Non-pigmented ciliary epithelial cell (primary cell): Measurements from ENCODE around the gene ZMAT2.
"Not testable (repeated sequence)": the region's sequence is repeated elsewhere in the genome, so short reads cannot be mapped to it uniquely, and the experiment has no call there.

Source experiments
- DNase-seq: peaks from one replicate; pipeline ENCODE4 v3.0.0-alpha.2; 2010; ENCODE audit warnings: low read depth

The ZMAT2 gene

GRCh38 chr5:140710899-140711552 is 10.8 kb downstream of the ZMAT2 start:
- peak; percentile 96 for DNase-seq

GRCh38 chr5:140711794-140712193 is 11.5 kb downstream of the ZMAT2 start:
- DNase-seq, result no peak

GRCh38 chr5:140713562-140714094 is 13.4 kb downstream of the ZMAT2 start:
- no peak for DNase-seq

- DNase-seq, result not testable (repeated sequence)
These were observed 16.0 kb downstream of the ZMAT2 start for GRCh38 chr5:140716238-140716637.

GRCh38 chr5:140718266-140718592 is 18.0 kb downstream of the ZMAT2 start:
- no peak for DNase-seq

GRCh38 chr5:140720738-140721137 is 20.5 kb downstream of the ZMAT2 start:
- not testable (repeated sequence) for DNase-seq

- not testable (repeated sequence) for DNase-seq
These were observed 21.1 kb downstream of the ZMAT2 start for GRCh38 chr5:140721395-140721794.

- DNase-seq, result peak; percentile 87
These were observed 25.7 kb downstream of the ZMAT2 start for GRCh38 chr5:140725799-140726471.

- no peak for DNase-seq
These were observed 32.9 kb downstream of the ZMAT2 start for GRCh38 chr5:140733098-140733497.

- no peak for DNase-seq
These were observed 34.1 kb downstream of the ZMAT2 start for GRCh38 chr5:140734354-140734753.

- no peak for DNase-seq
These were observed 37.2 kb downstream of the ZMAT2 start for GRCh38 chr5:140737486-140737885.

GRCh38 chr5:140741967-140742366 is 41.7 kb downstream of the ZMAT2 start:
- DNase-seq, result no peak

GRCh38 chr5:140753561-140753960 is 53.3 kb downstream of the ZMAT2 start:
- no peak for DNase-seq
